GM19468 (cell line): ENCODE measurements around the gene CNNM3.

Source experiments
- ATAC-seq: cut with Tn5 transposase; IDR thresholded peaks from one replicate; pipeline ENCODE4 v1.9.1; 2021; ENCODE audit warnings: mild to moderate bottlenecking, moderate library complexity, moderate number of reproducible peaks; ENCODE audit not compliant: unreplicated experiment; ENCODE audit errors: extremely low read depth

The CNNM3 gene

DNA sequence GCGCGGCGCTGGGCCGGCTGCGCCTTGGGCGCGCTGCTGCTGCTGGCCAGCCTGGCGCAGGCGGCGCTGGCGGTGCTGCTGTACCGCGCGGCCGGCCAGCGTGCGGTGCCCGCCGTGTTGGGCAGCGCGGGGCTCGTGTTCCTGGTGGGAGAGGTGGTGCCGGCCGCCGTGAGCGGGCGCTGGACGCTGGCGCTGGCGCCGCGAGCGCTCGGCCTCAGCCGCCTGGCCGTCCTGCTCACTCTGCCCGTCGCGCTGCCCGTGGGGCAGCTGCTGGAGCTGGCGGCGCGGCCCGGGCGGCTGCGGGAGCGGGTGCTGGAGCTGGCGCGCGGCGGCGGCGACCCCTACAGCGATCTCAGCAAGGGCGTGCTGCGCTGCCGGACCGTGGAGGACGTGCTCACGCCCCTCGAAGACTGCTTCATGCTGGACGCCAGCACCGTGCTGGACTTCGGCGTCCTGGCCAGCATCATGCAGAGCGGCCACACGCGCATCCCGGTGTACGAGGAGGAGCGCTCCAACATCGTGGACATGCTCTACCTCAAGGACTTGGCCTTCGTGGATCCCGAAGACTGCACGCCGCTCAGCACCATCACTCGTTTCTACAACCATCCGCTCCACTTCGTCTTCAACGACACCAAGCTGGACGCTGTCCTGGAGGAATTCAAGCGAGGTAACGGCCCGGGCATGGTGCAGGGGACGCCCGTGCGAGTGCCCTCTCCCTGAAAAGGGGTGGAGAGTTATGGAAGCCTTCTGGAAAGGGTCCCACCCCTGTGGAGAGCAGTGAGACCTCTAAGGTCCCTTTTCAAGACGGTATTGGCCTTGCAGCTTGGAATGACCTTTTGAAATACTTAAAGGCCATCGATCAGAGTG is 1.0 kb downstream of the CNNM3 start:
- ATAC-seq, result peak; percentile 0

- ATAC-seq, result no peak
These were observed 1.8 kb downstream of the CNNM3 start for GRCh38 chr2:96817882-96818281.

- ATAC-seq, result no peak
These were observed 3.2 kb downstream of the CNNM3 start for GRCh38 chr2:96819128-96819875.

GRCh38 chr2:96819876-96820511 is 3.9 kb downstream of the CNNM3 start:
- no peak for ATAC-seq

DNA sequence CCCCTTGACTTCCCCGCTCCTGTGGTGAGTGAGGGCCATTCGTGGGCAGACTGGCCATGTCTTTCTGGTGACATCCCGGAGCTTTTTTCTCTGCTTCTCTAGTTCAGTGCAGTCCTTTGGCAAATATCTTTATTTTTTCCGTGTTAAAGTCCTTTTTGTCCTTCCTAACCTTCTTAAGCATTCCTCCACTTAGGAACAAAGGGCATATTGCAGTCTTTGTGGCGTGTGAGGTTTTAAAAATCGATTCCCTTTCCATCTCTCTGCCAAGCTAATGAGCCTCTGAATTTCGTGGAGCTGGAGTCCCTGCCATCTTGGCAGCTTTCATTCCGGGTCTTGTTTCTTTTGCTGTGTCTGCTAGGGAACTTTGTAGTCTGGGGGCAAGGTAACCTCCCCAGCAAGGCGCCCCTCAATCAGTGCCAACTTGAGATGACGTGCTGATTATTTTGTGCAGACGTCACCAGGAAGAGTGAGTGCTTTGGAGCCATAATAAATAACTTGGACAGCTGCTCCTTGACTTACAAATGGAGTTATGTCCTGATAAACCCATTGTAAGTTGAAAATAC is 5.1 kb downstream of the CNNM3 start:
- no peak for ATAC-seq

DNA sequence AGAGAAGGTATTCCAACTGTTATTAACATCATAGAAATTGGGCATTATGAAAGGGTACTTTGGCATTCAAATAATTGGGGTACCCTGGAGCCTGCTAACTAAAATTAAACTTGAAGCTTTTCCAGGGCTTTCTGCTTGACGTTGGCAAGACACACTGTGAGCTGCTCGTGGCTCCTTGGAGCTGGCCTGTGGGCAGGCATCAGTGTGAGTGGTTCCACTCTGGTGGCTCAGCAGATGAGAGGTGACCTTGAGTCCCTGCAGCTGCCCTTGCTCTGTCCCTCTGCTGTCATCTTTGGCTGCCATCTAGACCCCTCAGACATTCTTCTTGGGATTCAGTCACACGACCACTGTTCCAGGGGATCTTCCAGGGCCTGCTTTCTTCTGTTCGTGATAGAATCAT is 6.7 kb downstream of the CNNM3 start:
- no peak for ATAC-seq

DNA sequence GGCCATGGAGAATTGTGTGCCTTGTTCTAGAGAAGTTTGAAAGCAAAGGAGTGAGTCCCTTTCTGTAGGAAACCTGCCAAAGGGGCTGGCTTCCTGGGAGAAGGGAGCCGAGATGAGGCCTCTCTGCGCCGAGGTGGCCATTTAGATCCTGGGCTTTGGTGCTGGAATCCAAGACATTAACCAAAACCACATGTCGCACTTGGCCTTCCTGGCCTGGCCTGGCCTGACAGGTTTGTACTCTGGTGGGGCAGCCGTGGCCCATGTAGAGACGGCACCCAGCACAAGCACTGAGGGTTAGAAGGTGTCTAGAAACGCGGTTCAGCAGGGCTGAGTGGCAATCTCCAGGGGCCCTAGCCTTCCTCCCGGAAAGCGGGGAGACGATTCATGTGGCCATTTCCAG is 7.1 kb downstream of the CNNM3 start:
- ATAC-seq, result no peak

DNA sequence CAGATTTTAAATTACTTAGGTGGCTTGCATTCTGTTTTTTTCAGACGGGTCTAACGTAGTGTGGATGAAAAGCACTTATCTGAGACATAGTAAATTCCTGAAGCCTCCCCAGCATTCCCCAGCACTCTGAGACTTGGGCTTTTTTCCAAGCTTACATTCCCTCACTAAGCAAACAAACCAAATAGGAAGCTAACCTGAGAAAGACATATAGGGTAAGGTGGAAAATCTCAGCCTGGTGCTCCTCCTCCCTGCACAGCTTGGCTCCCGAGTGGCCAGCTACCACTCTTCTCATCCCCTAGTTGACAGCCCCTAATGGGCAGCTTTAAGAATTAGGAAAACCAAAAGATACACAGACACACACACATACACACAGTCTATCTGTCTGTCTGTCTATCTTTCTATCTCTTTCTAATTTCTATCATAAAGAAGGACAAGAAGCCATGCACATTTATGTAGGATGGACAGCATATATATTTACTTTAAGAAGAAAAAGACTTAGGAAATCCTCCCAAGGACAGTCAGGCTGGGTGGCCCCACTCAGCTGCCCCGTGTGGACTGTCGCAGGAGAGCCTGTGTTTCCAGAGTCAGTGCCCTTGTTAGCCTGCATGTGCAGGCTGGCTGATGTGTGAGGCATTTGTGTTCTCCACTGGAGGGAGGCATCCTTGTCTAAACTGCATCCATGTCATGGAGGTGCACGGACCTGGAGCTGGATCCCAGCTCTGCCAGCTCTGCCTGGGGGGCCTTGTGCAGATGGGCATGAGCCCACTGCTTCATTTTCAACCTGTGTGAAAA is 8.2 kb downstream of the CNNM3 start:
- ATAC-seq, result no peak

GRCh38 chr2:96825057-96825456 is 9.0 kb downstream of the CNNM3 start:
- ATAC-seq, result no peak

DNA sequence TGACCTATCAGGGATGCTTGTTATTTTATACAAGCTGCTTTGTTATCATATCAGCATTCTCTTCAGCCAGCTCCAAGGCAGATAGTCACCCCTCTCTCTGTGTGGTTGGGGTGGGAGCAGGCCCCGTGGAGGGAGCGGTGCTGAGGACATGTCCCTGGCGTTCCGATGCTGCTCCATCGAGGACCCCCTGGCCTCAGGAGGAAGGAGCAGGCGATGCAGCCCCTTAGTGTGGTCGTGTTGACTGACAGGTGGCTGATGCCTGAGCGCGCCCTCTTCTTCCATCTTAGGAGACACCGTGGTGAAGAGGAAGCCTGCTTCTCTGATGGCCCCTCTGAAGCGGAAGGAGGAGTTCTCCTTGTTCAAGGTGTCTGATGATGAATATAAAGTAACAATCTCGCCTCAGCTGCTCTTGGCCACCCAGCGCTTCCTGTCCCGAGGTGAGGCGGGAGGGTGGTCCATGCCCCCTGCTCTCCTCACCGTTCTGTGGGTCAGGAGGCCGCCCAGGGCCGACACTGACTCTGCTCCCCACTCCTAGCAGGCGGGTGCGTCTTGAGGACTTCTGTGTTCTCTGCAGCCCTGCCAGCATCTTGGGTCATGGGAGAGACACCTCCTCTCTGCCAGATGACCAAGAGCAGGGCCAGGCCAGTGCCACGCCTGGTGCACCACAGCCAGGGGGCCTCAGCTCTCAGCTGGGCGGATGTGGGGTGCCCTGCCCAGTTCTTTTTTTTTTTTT is 10.6 kb downstream of the CNNM3 start:
- ATAC-seq, result no peak

- no peak for ATAC-seq
These were observed 12.4 kb downstream of the CNNM3 start for GRCh38 chr2:96828436-96828835.

DNA sequence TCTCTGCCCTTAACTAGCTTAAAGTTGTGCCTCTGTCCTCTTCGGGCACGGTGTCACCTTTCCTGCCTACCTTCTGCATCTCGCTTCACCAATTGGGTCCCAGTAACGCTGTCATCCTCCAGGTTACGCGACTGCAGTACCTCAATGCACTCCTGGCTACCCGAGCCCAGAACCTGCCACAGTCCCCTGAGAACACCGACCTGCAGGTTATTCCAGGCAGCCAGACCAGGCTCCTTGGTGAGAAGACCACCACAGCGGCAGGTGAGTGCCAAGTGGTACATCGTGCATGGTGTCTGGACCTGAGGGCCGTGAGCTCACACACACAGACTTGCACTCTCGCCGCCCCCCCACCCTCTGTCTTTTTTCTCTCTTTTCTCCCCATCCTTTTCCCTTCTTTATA is 12.8 kb downstream of the CNNM3 start:
- ATAC-seq, result no peak

GRCh38 chr2:96830044-96830562 is 14.0 kb downstream of the CNNM3 start:
- ATAC-seq, result no peak

DNA sequence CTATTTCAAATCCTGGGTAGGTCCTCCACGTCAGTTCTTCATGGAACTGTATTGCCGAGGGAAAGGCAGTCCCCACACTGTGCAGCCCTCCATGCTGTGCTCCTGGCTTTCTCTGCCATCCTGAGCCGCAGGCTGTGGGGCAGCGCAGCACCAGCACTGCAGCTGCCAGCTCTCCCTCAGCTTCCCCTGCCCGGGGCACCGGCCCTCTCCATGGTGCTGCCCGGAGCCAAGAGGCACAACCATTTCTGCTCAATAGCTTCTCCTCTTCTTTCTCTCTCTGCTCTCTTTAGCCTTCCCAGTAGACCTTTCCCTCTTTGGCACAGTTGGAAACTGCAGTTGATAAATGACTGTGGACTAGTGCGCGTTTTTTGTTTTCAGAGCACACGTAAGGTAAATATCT is 15.6 kb downstream of the CNNM3 start:
- no peak for ATAC-seq

- ATAC-seq, result no peak
These were observed 16.3 kb downstream of the CNNM3 start for GRCh38 chr2:96832408-96832753.

DNA sequence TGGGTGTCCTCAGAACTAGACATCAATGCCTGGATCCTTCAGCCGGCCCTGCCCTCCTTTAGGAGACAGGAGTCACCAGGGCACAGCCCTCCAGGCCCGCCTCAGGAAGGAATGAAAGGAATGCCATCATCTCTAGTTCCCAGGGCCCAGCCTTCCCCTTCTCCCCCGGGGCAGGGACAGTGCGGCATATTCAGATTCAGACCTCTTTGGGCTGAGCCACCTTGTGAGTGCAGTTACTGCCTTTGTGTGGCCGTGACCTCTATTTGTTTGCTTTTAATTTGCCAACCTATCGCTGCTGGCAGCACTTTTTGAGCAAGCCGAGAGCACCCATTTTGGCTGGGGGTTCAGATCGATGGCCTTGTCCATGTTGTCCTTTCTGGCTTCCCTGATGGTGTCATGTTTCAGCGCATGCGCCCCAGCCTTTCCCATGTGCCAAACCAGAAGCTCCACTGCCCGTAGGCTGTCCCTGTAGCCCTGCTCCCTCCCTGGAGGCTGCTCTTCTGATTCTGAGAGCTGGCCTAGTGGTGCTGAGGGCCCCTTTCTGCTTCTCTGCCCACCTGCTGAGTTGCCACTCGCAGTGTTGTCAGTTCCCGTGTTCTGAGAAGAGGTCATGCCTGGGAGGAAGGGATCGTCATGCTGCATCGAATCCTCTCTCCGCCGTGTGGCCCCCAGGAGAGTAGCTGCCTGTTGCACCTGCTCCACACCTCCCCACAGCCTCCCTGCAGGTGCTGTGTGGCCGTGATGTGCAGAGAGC is 16.9 kb downstream of the CNNM3 start:
- ATAC-seq, result no peak

GRCh38 chr2:96835830-96836229 is 19.8 kb downstream of the CNNM3 start:
- ATAC-seq, result no peak

GRCh38 chr2:96837575-96837974 is 21.5 kb downstream of the CNNM3 start:
- no peak for ATAC-seq
